Endothelial cell of umbilical vein (primary cell): ENCODE data around the gene ELANE. TPM values are rescaled to one million over a fixed set of nuclear protein-coding genes. Genes with fewer than 3 reads are reported as not detected.

Source experiments
- BruUV-seq: library from RNA; stranded (reverse); fragments of 400-500 nt; replicated peaks from 2 replicates; lab custom pipeline; 2021; lab: Mats Ljungman, UMichigan
- CTCF ChIA-PET: fragments of 300-600, 350-600 bp; sonication (Branson Sonifier 250); formaldehyde crosslinking; loops from one replicate; lab custom pipeline; 2021; ENCODE audit warnings: antibody characterized with exemption, inconsistent platforms; lab: Charles Lee
- POLR2A ChIA-PET: fragments of 300-600, 350-600 bp; sonication (Branson Sonifier 250); formaldehyde crosslinking; loops from one replicate; lab custom pipeline; 2021; ENCODE audit warnings: antibody characterized with exemption, inconsistent platforms; lab: Charles Lee
- DNase-seq: peaks from one replicate; pipeline ENCODE4 v3.0.0-alpha.2; 2011; ENCODE audit warnings: low read depth, low spot score
- FAIRE-seq: peaks from 2 replicates; lab custom pipeline; 2011; peaks lifted over from hg19 to GRCh38; lab: Jason Lieb, UNC
- H2AFZ ChIP-seq: 2 replicates; pipeline ENCODE4 v1.6.0; 2012; ENCODE audit warnings: low read depth, low read length, control low read depth, inconsistent platforms
- H3K27ac ChIP-seq: 2 replicates; pipeline ENCODE4 v1.5.1; 2011; ENCODE audit warnings: low read depth, mild to moderate bottlenecking, control low read depth, low read length, moderate library complexity; ENCODE audit not compliant: insufficient read depth
- H3K27me3 ChIP-seq, 2 experiments: 2 replicates each; pipeline versions ENCODE4 v1.6.0 to v1.6.1; 2011; ENCODE audit warnings: low read length in 2 of 2, mixed read lengths in 1 of 2; ENCODE audit not compliant: control insufficient read depth in 2 of 2, insufficient read depth in 2 of 2
- H3K36me3 ChIP-seq, 2 experiments: 2 replicates in 1 of 2; 3 replicates in 1 of 2; pipeline ENCODE4 v1.5.1; 2011; ENCODE audit warnings: low read length in 2 of 2, mild to moderate bottlenecking in 1 of 2, moderate library complexity in 1 of 2; ENCODE audit not compliant: control insufficient read depth in 2 of 2, insufficient read depth in 2 of 2; ENCODE audit errors: extremely low read depth in 1 of 2
- H3K4me1 ChIP-seq: 3 replicates; pipeline ENCODE4 v1.5.1; 2011; ENCODE audit warnings: mild to moderate bottlenecking, low read length; ENCODE audit not compliant: control insufficient read depth, insufficient read depth; ENCODE audit errors: extremely low read depth
- H3K4me2 ChIP-seq: 2 replicates; pipeline ENCODE4 v1.6.1; 2011; ENCODE audit warnings: low read length, control low read depth, mixed read lengths; ENCODE audit not compliant: insufficient read depth
- H3K4me3 ChIP-seq, 3 experiments: fragments of 200-600 bp in 1 of 3; sonication (generic), shearing (Covaris generic) in 1 of 3; replicated peaks in 1 of 3; 2 replicates each; pipeline ENCODE4 v1.5.1; 2011 to 2016; ENCODE audit warnings: control low read depth in 3 of 3, low read length in 3 of 3, mild to moderate bottlenecking in 2 of 3, inconsistent platforms in 1 of 3, low read depth in 1 of 3, moderate library complexity in 1 of 3; ENCODE audit not compliant: insufficient read depth in 1 of 3
- H3K79me2 ChIP-seq: 2 replicates; pipeline ENCODE4 v1.6.0; 2012; ENCODE audit warnings: low read length, inconsistent platforms; ENCODE audit not compliant: control insufficient read depth, insufficient read depth
- H3K9ac ChIP-seq: replicated peaks from 2 replicates; pipeline ENCODE3; 2011; ENCODE audit warnings: low read length, control low read depth; ENCODE audit not compliant: insufficient read depth; ENCODE audit errors: extremely low read depth
- H3K9me1 ChIP-seq: replicated peaks from 3 replicates; pipeline ENCODE4 v1.6.0; 2011; ENCODE audit warnings: mild to moderate bottlenecking, low read length; ENCODE audit not compliant: control insufficient read depth, insufficient read depth; ENCODE audit errors: extremely low read depth
- H3K9me3 ChIP-seq: replicated peaks from 2 replicates; pipeline ENCODE4 v1.5.1; 2012; ENCODE audit warnings: low read length, inconsistent platforms; ENCODE audit not compliant: control insufficient read depth, insufficient read depth
- H4K20me1 ChIP-seq: replicated peaks from 2 replicates; pipeline ENCODE3; 2011; ENCODE audit warnings: mild to moderate bottlenecking, low read length; ENCODE audit not compliant: control insufficient read depth, insufficient read depth; ENCODE audit errors: extremely low read depth
- CTCF ChIP-seq, 2 donors: IDR thresholded peaks; 1 replicate in 1 of 2; 2 replicates in 1 of 2; pipeline ENCODE4 v1.5.1; 2011; ENCODE audit warnings: low read length in 2 of 2, mild to moderate bottlenecking in 2 of 2, moderate library complexity in 2 of 2, control low read depth in 1 of 2, inconsistent platforms in 1 of 2, low read depth in 1 of 2; ENCODE audit not compliant: insufficient read depth in 1 of 2; ENCODE audit errors: extremely low read depth in 1 of 2
- EZH2 ChIP-seq: IDR thresholded peaks from 2 replicates; pipeline ENCODE4 v1.6.1; 2012; ENCODE audit warnings: borderline replicate concordance, low read depth, mild to moderate bottlenecking, moderate library complexity, low read length, inconsistent platforms; ENCODE audit not compliant: severe bottlenecking
- FOS ChIP-seq: IDR thresholded peaks from 2 replicates; pipeline ENCODE4 v1.6.1; 2011; ENCODE audit warnings: mild to moderate bottlenecking, low read length, moderate library complexity, borderline replicate concordance; ENCODE audit not compliant: insufficient read depth
- GATA2 ChIP-seq: IDR thresholded peaks from 2 replicates; pipeline ENCODE4 v1.7.0; 2011; ENCODE audit warnings: low read depth, mild to moderate bottlenecking, moderate library complexity, mixed read lengths, low read length; ENCODE audit not compliant: insufficient read length, insufficient read depth
- JUN ChIP-seq: IDR thresholded peaks from 2 replicates; pipeline ENCODE4 v1.6.1; 2011; ENCODE audit warnings: borderline replicate concordance, low read depth; ENCODE audit not compliant: insufficient read length, insufficient read depth
- MAX ChIP-seq: IDR thresholded peaks from 2 replicates; pipeline ENCODE4 v1.6.1; 2011; ENCODE audit not compliant: insufficient read depth, insufficient read length
- MYC ChIP-seq: IDR thresholded peaks from one replicate; pipeline ENCODE4 v1.6.1; 2011; ENCODE audit warnings: mild to moderate bottlenecking, low read depth, low read length
- POLR2A ChIP-seq: IDR thresholded peaks from 2 replicates; pipeline ENCODE4 v1.6.1; 2012; ENCODE audit warnings: low read depth, mild to moderate bottlenecking, control low read depth, low read length
- POLR2AphosphoS5 ChIP-seq: IDR thresholded peaks from 2 replicates; pipeline ENCODE4 v1.6.1; 2012; ENCODE audit warnings: low read depth, mild to moderate bottlenecking, control low read depth, low read length, moderate library complexity; ENCODE audit not compliant: insufficient read depth
- dilution Hi-C: fragments of 300-500 bp; cut with MboI; formaldehyde crosslinking; loops from one replicate; pipeline ENCODE4 v1.15.0; 2019; ENCODE audit warnings: low sequenced_read_pairs; ENCODE audit not compliant: extremely low pct_ligation_motif_present
- intact Hi-C: fragments of 100-400 bp; cut with micrococcal nuclease; formaldehyde crosslinking; loops from one replicate; pipeline ENCODE4 v1.10.0; 2022
- polyA plus RNA-seq, 4 experiments: library from polyadenylated mRNA; depleted of rRNA in 3 of 4; stranded (reverse) in 3 of 4; unstranded in 1 of 4; fragments of >200 nt; gene quantifications; 2 replicates each; pipeline versions ENCODE4 v1.2.1 to v1.2.3, GENCODE V29; 2011 to 2012; ENCODE audit warnings: missing spikeins in 1 of 4
- total RNA-seq: library from RNA; stranded (reverse); gene quantifications from 2 replicates; pipeline ENCODE4 v1.2.3, GENCODE V29; 2021

The ELANE gene
- total and polyA plus RNA-seq, 2 donors (not counting 3 experiments of a cell fraction or from before 2014, with no cell fraction given) = not detected

GRCh38 chr19:855566-856120 lies 3.5 kb downstream of the ELANE start:
- Histone ChIP-seq H3K27ac (no peak overlapping the region), H3K9me1 (no peaks in the 10 kb centered on the region), H3K9ac (no peak overlapping the region), H3K9me3 (no peaks in the 10 kb centered on the region), H3K4me3 (no peak overlapping the region), H3K79me2 (no peaks in the 10 kb centered on the region), H3K36me3 (no peaks in the 10 kb centered on the region), H3K27me3 (peaks cover 0 to 2% of the 10 kb centered on the region in 2 experiments), H4K20me1 (no peaks in the 10 kb centered on the region), H3K4me1 (no peaks in the 10 kb centered on the region), H2AFZ (no peak overlapping the region), H3K4me2 (no peak overlapping the region)
- BruUV-seq = no TSS peak
- ChIA-PET POLR2A (no interaction called here), CTCF (interaction anchor here (0.9 to 2.1 kb wide), 5 partner anchors 9 to 129 kb away, joined by 3 to 8 read pairs (median 4); partner anchors contain the start of gene WDR18)
- intact Hi-C loops = loop anchor here (2.0 kb wide), 1 partner anchor 85 kb away; no protein-coding TSS in a partner anchor
- TF ChIP-seq CTCF (IDR thresholded peaks at IDR 0.05; ENCODE audit: extremely low read depth in 1 of 2, insufficient read depth in 1 of 2, low read depth in 1 of 2, low read length in 2 of 2) (no peak), FOS (no peak), MAX (no peak), EZH2 (no peak), JUN (no peak), POLR2A (no peak), MYC (no peak), POLR2AphosphoS5 (no peak), GATA2 (no peak)
- no peak for FAIRE-seq
- dilution Hi-C loops = no loop called here
- no peak for DNase-seq
